K562 (cell line): ENCODE results near the gene ITGAL. TPM values are rescaled to one million over a fixed set of nuclear protein-coding genes. Genes with fewer than 3 reads are reported as not detected.

ENCODE experiments used
- ATAC-seq: fragments of 200-7000 bp; cut with Tn5 transposase; 3 replicates; pipeline ENCODE4 v1.9.1; 2020; ENCODE audit warnings: moderate library complexity
- BruUV-seq: library from RNA; stranded (reverse); fragments of 400-500 nt; replicated peaks from 2 replicates; lab custom pipeline; 2021; lab: Mats Ljungman, UMichigan
- CTCF ChIA-PET: fragments of 300-600 bp; formaldehyde crosslinking; extraction: SDS; loops from one replicate; lab custom pipeline; 2021; ENCODE audit warnings: low intra/inter-chr PET ratio; lab: Yijun Ruan, JAX
- POLR2A ChIA-PET: fragments of 300-600, 350-650 bp; sonication (Branson Sonifier 250); formaldehyde crosslinking; extraction: SDS; loops from one replicate; lab custom pipeline; 2021; ENCODE audit warnings: antibody characterized with exemption, inconsistent platforms; lab: Yijun Ruan, JAX
- DNase-seq, 4 experiments: peaks; one replicate each; pipeline versions ENCODE4 v3.0.0 to v3.0.0-alpha.2; 2011 to 2018; ENCODE audit warnings: low spot score in 3 of 4, mixed read lengths in 3 of 4; ENCODE audit errors: extremely low read depth in 1 of 4
- FAIRE-seq: peaks from 2 replicates; lab custom pipeline; 2011; peaks lifted over from hg19 to GRCh38; lab: Jason Lieb, UNC
- H2AFZ ChIP-seq: 2 replicates; pipeline ENCODE4 v1.6.0; 2011; ENCODE audit warnings: low read depth, low read length, control low read depth, inconsistent platforms
- H3K27ac ChIP-seq: fragments of 200-600 bp; 3 replicates; pipeline ENCODE4 v1.8.0; 2011; ENCODE audit warnings: low read depth, mild to moderate bottlenecking, control low read depth, inconsistent platforms, low read length, moderate library complexity, mixed read lengths; ENCODE audit errors: extremely low read depth
- H3K27me3 ChIP-seq, 2 experiments: fragments of 300-600 bp in 1 of 2; 2 replicates in 1 of 2; 3 replicates in 1 of 2; pipeline versions ENCODE4 v1.6.0 to v1.8.0; 2011; ENCODE audit warnings: inconsistent platforms in 2 of 2, low read length in 2 of 2, mild to moderate bottlenecking in 1 of 2, mixed read lengths in 1 of 2, moderate library complexity in 1 of 2; ENCODE audit not compliant: control insufficient read depth in 2 of 2, insufficient read depth in 2 of 2
- H3K36me3 ChIP-seq: fragments of 300-600 bp; 3 replicates; pipeline ENCODE4 v1.8.0; 2011; ENCODE audit warnings: mild to moderate bottlenecking, low read length, inconsistent platforms; ENCODE audit not compliant: control insufficient read depth, insufficient read depth
- H3K4me1 ChIP-seq, 2 experiments: fragments of 200-600 bp in 1 of 2; replicated peaks in 1 of 2; 2 replicates in 1 of 2; 3 replicates in 1 of 2; pipeline versions ENCODE4 v1.5.1 to v1.8.0; 2011; ENCODE audit warnings: inconsistent platforms in 2 of 2, low read length in 2 of 2, mild to moderate bottlenecking in 1 of 2, mixed read lengths in 1 of 2, moderate library complexity in 1 of 2; ENCODE audit not compliant: control insufficient read depth in 2 of 2, insufficient read depth in 2 of 2
- H3K4me2 ChIP-seq: 2 replicates; pipeline ENCODE4 v1.6.1; 2011; ENCODE audit warnings: low read length, control low read depth, inconsistent platforms, mixed read lengths; ENCODE audit not compliant: insufficient read depth
- H3K4me3 ChIP-seq: fragments of 200-600 bp; sonication (generic), shearing (Covaris generic); 2 replicates; pipeline ENCODE4 v1.5.1; 2016; ENCODE audit warnings: control low read depth, inconsistent platforms
- H3K79me2 ChIP-seq: fragments of 200-600 bp; 3 replicates; pipeline ENCODE4 v1.8.0; 2011; ENCODE audit warnings: low read length, inconsistent platforms; ENCODE audit not compliant: control insufficient read depth, insufficient read depth
- H3K9ac ChIP-seq, 2 experiments: 2 replicates each; pipeline versions ENCODE4 v1.6.0 to v1.6.1; 2011; ENCODE audit warnings: low read depth in 2 of 2, low read length in 2 of 2, control low read depth in 1 of 2, inconsistent platforms in 1 of 2, mild to moderate bottlenecking in 1 of 2, mixed read lengths in 1 of 2; ENCODE audit not compliant: insufficient read depth in 1 of 2
- H3K9me1 ChIP-seq: one replicate; pipeline ENCODE4 v1.6.0; 2011; ENCODE audit warnings: inconsistent platforms, mild to moderate bottlenecking, low read length, moderate library complexity; ENCODE audit not compliant: control insufficient read depth, insufficient read depth
- H3K9me3 ChIP-seq: replicated peaks from 2 replicates; pipeline ENCODE4 v1.5.1; 2011; ENCODE audit warnings: low read depth, low read length, inconsistent platforms; ENCODE audit not compliant: control insufficient read depth, insufficient read depth
- H4K20me1 ChIP-seq: replicated peaks from 2 replicates; pipeline ENCODE4 v1.6.1; 2011; ENCODE audit warnings: low read length, inconsistent platforms, mixed read lengths; ENCODE audit not compliant: control insufficient read depth, insufficient read depth
- ARNT ChIP-seq, 2 experiments: fragments of 450-650 bp; IDR thresholded peaks; 2 replicates each; pipeline ENCODE4 v1.6.1; 2016; ENCODE audit warnings: mild to moderate bottlenecking in 1 of 2
- E4F1 ChIP-seq: fragments of 250-450 bp; sonication (Bioruptor Pico); IDR thresholded peaks from 2 replicates; pipeline ENCODE4 v1.5.0; 2021; ENCODE audit warnings: mild to moderate bottlenecking, borderline replicate concordance
- EP400 ChIP-seq: fragments of 450-650 bp; IDR thresholded peaks from 2 replicates; pipeline ENCODE4 v1.6.1; 2017; ENCODE audit warnings: antibody characterized with exemption, mild to moderate bottlenecking, moderate library complexity
- ETV1 ChIP-seq: fragments of 450-650 bp; conservative IDR thresholded peaks from 2 replicates; pipeline ENCODE4 v1.6.1; 2016; ENCODE audit warnings: missing genetic modification characterization, control low read depth, low read depth, missing compliant biosample characterization
- HEY1 ChIP-seq: fragments of 250-450 bp; sonication (Bioruptor Pico); IDR thresholded peaks from 2 replicates; pipeline ENCODE4 v1.5.0; 2020; ENCODE audit warnings: mild to moderate bottlenecking, moderate library complexity, borderline replicate concordance
- HNRNPK ChIP-seq: fragments of 200-400 bp; formaldehyde crosslinking; IDR thresholded peaks from one replicate; pipeline ENCODE4 v1.6.1; 2018; ENCODE audit warnings: mild to moderate bottlenecking, low read depth, low read length; ENCODE audit not compliant: poor library complexity, severe bottlenecking
- NR3C1 ChIP-seq: sonication (generic); formaldehyde crosslinking; IDR thresholded peaks from 2 replicates; pipeline ENCODE4 v1.8.1; 2022; ENCODE audit warnings: missing genetic modification reagents
- POLR2G ChIP-seq: fragments of 200-400 bp; formaldehyde crosslinking; IDR thresholded peaks from 2 replicates; pipeline ENCODE4 v1.6.1; 2017; ENCODE audit warnings: low read depth, mild to moderate bottlenecking, antibody characterized with exemption, low read length, moderate library complexity
- TRIM24 ChIP-seq, 2 experiments: fragments of 450-650 bp; IDR thresholded peaks; 2 replicates each; pipeline ENCODE4 v1.6.1; 2016
- ZNF140 ChIP-seq: fragments of 250-450 bp; sonication (Bioruptor Pico); IDR thresholded peaks from 2 replicates; pipeline ENCODE4 v1.8.0; 2021; ENCODE audit warnings: moderate library complexity, mild to moderate bottlenecking, inconsistent platforms
- ZNF668 ChIP-seq: fragments of 250-450 bp; sonication (Bioruptor Pico); IDR thresholded peaks from 2 replicates; pipeline ENCODE4 v1.8.0; 2022; ENCODE audit warnings: mild to moderate bottlenecking, inconsistent platforms
- ZNF707 ChIP-seq: fragments of 250-450 bp; sonication (Bioruptor Pico); conservative IDR thresholded peaks from 2 replicates; pipeline ENCODE4 v1.8.0; 2022; ENCODE audit warnings: inconsistent platforms, mild to moderate bottlenecking, moderate library complexity
- WGBS: fragments of 100-300 bp; shearing (Covaris generic); methylation state at CpG from one replicate; pipeline ENCODE4 v1.1.6; 2016; ENCODE audit warnings: low coverage, mixed read lengths; ENCODE audit not compliant: insufficient coverage; ENCODE audit errors: missing lambda C conversion rate; 5-methylcytosine and 5-hydroxymethylcytosine counted together
- in situ Hi-C: fragments of 300-500 bp; cut with MboI; formaldehyde crosslinking; loops from 4 replicates; pipeline ENCODE4 v1.15.0; 2018; ENCODE audit warnings: inconsistent platforms, mixed read lengths
- intact Hi-C: fragments of 100-400 bp; cut with micrococcal nuclease; formaldehyde crosslinking; loops from 2 replicates; pipeline ENCODE4 v1.14.2; 2022
- polyA plus RNA-seq, 8 experiments: library from polyadenylated mRNA; depleted of rRNA in 4 of 8; stranded (reverse) in 5 of 8; unstranded in 3 of 8; fragments of >200 nt; fragmentation: Nextera tagmentation in 2 of 8; fragmentation: Illumina TruSeq in 1 of 8; extraction: Ambion mirVana in 2 of 8; extraction: Trizol in 1 of 8; gene quantifications; 2 replicates each; pipeline versions ENCODE4 v1.2.1 to v1.2.3, GENCODE V29; 2011 to 2014; ENCODE audit warnings: inconsistent platforms in 1 of 8, missing spikeins in 1 of 8
- total RNA-seq, 7 experiments: library from RNA; depleted of rRNA in 6 of 7; stranded (reverse); fragments of >200 nt in 6 of 7; fragmentation: Illumina TruSeq in 2 of 7; extraction: Trizol in 2 of 7; gene quantifications; 2 replicates each; pipeline versions ENCODE4 v1.2.1 to v1.2.3, GENCODE V29; 2011 to 2021; ENCODE audit warnings: low replicate concordance in 1 of 7

Gene ITGAL
- total and polyA plus RNA-seq, 9 of the 15 experiments (the other 6 are each of a cell fraction or from before 2014, with no cell fraction given) = 0.01 to 0.53 TPM; not detected in 7

DNA sequence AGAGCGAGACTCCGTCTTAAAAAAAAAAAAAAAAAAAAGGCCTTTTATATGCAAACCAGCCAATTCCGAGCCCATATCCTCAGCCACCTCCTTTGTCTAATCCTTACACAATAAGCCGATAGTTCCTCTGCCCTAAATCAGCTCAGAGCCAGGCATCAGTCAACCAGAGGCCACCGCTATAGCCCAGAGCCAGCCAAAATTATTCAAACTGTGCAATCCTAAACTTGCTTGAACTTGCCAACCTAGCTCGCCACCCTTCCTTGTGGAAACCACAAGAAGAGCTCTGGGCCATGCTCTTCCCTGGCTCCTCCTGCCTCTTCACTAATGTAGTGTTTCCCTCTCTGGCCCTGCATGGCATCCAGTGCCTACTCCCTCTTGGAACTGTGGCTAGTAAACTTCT lies 17.7 kb downstream of the ITGAL start:
- Histone ChIP-seq H3K4me2 (no peak overlapping the region), H3K27ac (no peak overlapping the region), H3K4me3 (no peak overlapping the region), H3K9me1 (no peaks in the 10 kb centered on the region), H3K79me2 (no peaks in the 10 kb centered on the region), H2AFZ (no peak overlapping the region), H3K4me1 (peaks cover 7 to 17% of the 10 kb centered on the region in 2 experiments; a peak in 4 of 5 replicates), H4K20me1 (no peaks in the 10 kb centered on the region), H3K9ac (no peak overlapping the region; a peak in 1 of 4 replicates), H3K9me3 (no peaks in the 10 kb centered on the region), H3K27me3 (no peaks in the 10 kb centered on the region), H3K36me3 (no peaks in the 10 kb centered on the region)
- CTCF ChIA-PET = no interaction called here
- POLR2A ChIA-PET = interaction anchor here (0.5 to 0.7 kb wide), 2 partner anchors 45 to 115 kb away, joined by 3 read pairs; partner anchors contain the start of gene SEPHS2
- ATAC-seq (no peak), FAIRE-seq (no peak), DNase-seq (no peak)
- WGBS = 71% methylated on average over 3 of the region's 6 CpGs
- in situ Hi-C loops = no loop called here
- intact Hi-C loops = loop anchor here (5.0 kb wide), 2 partner anchors 37 to 107 kb away; partner anchors contain the start of gene ZNF768
- TF ChIP-seq ZNF707 (CRISPR knock-in tag) = no peak
- TF ChIP-seq POLR2G = no peak
- TF ChIP-seq ZNF668 = no peak
- TF ChIP-seq E4F1 = no peak
- TF ChIP-seq HNRNPK = no peak
- TF ChIP-seq ZNF140 (CRISPR knock-in tag) = no peak
- no peak for TF ChIP-seq HEY1 (CRISPR knock-in tag)
- TF ChIP-seq ETV1 (tag) = no peak
- no peak for TF ChIP-seq EP400
- TF ChIP-seq ARNT (IDR thresholded peaks at IDR 0.05) = no peak
- TF ChIP-seq TRIM24 (IDR thresholded peaks at IDR 0.05) = no peak
- TF ChIP-seq NR3C1 (CRISPR knock-in tag) = no peak
- BruUV-seq = no TSS peak
